Upper lobe of left lung (tissue), 4 donors: ENCODE measurements around the gene PSMB7.

Source experiments
- CTCF ChIP-seq, 6 experiments: fragments of 450-650 bp in 4 of 6; fragments of 200-600 bp in 2 of 6; sonication (generic) in 2 of 6; IDR thresholded peaks; one replicate each; pipeline ENCODE4 v1.5.1; 2016 to 2019; ENCODE audit warnings: antibody characterized with exemption in 6 of 6
- EP300 ChIP-seq, 4 donors: sonication (generic); formaldehyde crosslinking; IDR thresholded peaks; one replicate each; pipeline ENCODE4 v1.5.1; 2017; ENCODE audit warnings: antibody characterized with exemption in 4 of 4, control low read depth in 2 of 4
- POLR2AphosphoS5 ChIP-seq, 2 donors: sonication (generic); formaldehyde crosslinking; IDR thresholded peaks; one replicate each; pipeline ENCODE4 v1.5.1; 2017; ENCODE audit warnings: antibody characterized with exemption in 2 of 2

GRCh38 chr9:124441291-124441690, 26.0 kb upstream of the PSMB7 start:
- TF ChIP-seq CTCF (IDR thresholded peaks at IDR 0.05) (no peak), EP300 (IDR thresholded peaks at IDR 0.05) (no peak), POLR2AphosphoS5 (IDR thresholded peaks at IDR 0.05) (no peak)
